HG03159 (cell line): ENCODE measurements around the gene FBXL4.

Experiments
- ATAC-seq: cut with Tn5 transposase; IDR thresholded peaks from one replicate; pipeline ENCODE4 v1.9.1; 2021; ENCODE audit warnings: mild to moderate bottlenecking, moderate library complexity; ENCODE audit not compliant: unreplicated experiment

Gene FBXL4

DNA sequence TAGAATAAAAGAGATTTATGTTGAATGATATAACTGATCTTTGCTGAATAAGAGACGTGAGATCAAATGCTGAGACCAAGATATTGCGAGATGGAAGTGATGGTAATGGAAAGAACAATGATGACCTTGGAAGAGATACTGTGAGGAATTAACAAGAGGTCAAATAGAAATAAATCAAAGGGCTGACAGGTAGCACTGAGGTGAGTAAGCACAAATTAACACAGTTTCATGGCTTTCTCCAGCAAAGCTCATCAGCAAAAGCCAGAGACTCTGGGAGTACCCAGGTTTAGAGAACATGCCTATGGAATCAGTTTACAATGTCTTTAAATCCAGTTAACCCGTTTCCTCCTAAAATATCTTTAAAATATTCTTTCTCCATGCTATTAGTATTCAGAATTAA lies 60.1 kb downstream of the FBXL4 start:
- ATAC-seq, result no peak

DNA sequence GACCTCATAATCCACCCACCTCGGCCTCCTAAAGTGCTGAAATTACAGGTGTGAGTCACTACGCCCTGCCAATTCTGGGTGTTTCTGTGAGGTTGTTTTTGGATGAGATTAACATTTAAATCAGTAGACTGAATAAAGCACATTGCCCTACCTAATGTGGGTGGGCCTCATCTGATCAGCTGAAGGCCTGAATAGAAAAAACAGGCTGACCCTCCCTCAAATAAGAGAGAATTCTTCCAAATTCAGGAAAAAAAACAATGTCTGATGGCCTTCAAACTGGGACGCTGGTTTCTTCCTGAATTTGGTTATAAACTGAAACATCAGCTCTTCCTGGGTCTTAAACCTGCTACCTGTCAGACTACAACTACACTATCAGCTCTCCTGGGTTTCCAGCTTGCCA lies 62.4 kb downstream of the FBXL4 start:
- ATAC-seq, result no peak

DNA sequence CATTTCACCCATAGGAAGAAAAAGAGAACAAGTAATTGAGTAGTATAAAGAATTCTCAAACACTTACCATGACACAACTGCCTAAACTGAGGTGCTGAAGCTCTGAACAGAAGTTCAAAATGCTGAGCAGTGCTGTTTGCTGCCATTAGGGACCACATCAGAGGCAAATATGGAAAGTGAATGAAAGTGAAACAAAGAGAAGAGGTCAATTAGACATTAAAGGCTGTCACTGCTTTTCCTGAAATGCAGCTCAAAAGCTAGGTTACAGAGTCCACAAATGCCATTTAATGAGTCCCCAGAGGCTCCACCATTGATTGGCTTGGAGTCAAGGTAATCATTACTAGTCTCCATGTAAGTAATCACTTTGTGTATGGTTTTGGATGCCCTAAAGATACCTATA lies 67.3 kb downstream of the FBXL4 start:
- ATAC-seq, result peak; percentile 94

DNA sequence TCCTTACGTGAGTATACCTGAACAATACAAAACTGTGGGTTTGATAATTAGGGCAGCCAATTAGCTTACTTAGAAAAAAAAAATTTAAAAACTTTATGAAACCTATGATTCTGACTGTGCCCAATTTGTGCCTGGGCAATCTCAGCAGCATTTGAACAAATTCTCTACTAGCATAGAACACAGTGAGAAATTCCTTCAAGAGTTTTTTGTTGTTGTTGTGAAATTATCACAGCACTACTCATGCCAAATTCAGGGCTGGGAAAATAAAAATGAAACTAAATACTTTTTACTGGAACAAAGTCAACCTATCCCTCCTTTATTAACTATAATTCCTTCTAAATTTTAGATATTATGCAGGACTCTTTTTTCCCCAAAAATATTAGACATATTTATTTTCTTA lies 70.5 kb downstream of the FBXL4 start:
- no peak for ATAC-seq

DNA sequence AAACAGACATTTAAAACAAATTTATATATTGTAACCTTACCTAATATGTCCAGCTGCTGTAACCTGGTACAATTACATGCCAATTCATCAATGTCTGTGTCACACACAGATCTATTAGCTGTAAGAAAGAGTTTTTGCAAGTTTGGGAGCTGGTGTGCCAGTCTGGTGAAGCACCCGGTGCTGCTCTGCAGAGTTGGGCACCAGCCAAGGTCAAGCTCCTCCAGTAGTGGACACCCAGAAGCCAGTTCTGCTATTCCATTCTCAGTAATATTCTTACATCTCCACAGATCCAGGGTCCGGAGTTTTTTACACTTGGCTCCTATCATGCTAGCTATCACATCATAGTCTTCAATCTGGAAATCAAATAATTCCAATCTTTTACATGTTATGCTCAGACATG lies 72.4 kb downstream of the FBXL4 start:
- ATAC-seq, result no peak

DNA sequence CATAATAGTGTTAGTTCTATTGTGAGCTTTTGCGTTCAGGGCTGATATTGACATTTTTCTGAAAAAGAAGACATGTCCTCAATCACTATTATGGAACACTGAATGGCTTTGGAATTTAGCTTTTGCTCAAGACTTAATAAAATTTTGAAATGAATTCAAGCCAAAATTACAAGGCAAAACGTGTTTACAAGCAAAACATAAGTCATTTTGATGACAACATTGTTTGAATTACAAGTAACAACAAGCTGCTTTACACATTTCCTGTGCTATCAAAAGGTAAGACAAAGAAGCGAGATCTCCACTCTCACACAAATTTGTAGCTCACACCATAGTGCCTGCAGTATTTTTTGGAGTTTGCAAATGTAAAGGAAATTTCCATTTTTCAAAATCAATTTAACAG lies 75.9 kb downstream of the FBXL4 start:
- no peak for ATAC-seq

DNA sequence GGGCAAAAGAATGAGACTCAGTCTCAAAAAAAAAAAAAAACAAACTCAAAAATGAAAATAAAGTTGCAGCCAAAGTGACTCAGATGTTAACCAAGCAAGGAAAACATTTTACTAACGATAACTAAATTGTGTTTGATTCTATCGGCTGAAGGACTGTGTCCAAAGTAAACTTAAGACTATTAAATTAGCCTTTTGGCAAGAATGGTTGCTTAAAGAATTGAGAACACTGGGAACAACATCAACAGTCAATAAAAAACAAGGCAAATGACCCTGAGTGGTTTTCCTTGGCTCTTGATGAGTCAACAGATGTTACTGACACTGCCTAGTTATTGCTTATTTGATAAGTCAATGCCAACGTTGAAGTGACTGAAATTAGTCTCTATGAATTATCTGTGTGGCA lies 76.7 kb downstream of the FBXL4 start:
- ATAC-seq, result no peak

DNA sequence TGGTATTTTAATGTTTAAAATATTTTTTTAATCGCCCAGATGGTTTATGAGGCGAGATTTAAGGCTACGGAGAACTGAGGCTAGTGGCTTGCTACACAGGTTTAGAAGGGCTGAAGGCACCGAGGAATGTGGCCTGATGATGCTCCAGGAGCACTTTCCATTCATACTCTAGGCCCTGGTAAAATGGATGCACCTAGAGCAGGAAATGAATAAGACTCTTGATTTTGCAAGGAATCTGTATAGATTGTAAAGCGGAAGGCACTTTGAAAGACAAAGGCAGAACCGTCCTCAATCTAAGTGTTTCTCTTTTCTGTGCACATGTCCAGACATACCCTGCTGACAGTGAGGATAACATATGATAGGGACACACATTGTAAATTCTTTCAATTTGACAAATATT lies 83.2 kb downstream of the FBXL4 start:
- no peak for ATAC-seq

DNA sequence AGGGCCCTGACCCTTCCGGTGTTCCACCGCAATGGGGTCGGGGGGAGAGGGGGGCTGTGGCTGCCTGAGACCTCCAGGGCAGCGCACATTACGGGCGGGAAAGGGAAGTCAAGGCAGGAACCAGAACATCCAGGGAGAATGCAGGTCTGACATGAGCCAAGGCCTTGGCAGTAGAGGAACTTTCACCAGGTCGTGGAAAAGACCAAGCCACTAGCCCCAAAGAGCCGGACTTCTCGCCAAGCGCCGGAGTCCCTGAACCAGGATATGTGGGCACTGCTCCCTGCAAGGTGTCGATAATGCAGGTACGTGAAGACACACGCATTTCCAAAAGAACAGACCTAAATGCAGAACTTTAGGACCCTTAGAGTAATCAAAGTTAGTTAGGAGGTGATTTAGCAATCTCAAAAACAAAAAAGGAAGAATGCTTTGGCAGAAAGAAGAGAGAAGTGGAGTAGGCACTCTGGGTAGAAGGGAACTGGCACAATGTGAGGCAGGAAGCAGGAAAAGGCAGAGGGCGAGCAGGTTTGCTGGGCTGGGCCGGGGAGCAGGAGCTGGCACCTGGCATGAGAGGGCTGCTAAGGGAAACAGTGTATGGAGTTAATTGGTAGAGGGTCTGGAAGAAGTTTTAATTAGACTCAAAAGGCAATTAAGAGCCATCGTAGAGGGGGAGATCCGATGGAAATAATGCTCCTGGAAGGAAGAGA lies 99.1 kb downstream of the FBXL4 start:
- ATAC-seq, result no peak

DNA sequence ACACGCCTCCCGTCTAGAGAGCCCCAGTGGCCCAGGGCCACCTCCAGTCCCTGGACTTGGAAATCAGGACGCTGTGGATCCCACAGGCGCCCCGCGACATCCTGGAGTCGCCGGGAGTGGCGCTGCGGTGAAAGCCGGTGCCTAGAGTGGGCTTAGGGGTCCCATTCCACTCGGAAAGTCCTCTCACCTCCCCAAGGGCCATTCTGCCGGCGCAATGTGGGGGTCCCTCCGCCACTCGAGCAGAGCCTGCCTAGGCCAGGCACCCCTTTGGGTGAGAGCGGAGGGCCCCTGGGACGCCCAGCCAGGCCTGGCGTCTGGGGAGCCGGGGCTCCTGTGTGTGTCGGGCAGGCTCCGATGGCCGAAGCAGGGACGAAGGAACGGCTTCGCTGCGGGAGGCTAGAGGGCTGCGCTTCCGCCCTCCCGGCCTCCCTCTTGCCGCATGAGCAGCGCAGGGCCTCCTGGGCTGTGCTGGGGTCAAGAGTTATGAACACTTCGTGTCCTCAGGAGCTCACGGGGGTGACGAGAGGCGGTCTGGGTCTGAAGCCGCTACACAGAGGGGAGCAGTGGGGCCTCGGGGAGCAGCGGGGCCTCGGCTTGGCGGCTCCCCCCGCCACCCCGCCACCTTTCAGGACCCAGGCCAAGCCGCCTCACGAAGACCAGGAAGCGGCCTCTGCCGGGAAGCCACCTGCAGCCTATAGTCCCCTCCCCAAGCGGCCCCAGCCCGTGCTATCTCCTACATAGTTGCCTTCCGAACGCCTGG lies 99.8 kb downstream of the FBXL4 start:
- ATAC-seq, result peak; percentile 43

DNA sequence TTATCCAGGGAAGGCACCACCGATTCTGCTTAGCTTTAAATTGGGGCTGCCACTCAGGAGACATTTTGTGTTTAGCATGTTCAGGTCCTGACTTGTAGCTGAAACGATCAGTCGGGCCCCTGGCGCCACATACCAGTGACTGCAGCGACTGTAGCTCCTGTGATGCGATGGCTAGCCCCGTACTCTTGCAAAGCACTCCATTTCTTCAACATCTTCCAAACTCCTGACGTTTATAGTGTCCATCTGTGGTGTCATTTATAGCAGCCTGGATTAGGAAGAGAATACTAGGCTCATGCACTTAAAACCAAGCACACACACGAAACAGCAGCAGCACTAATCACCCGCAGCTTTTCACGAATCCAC lies 100.3 kb downstream of the FBXL4 start:
- ATAC-seq, result no peak

DNA sequence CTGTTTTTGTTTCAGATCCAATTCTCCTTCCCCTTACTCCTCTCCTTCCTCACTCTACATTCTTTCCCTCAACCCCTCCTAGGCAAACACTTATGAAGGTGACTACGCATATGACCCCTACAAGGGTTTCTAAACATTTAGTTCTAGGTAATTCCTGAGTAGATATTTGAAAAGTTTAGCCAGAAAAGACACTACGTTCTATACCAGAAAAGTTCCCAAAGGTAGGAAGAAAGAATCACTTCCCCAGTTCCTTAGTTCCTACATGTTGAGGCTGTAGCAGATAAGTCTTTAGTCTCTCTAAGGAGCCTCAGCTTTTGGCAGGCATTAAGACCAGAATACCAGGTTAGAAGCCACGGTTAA lies 101.7 kb downstream of the FBXL4 start:
- no peak for ATAC-seq

DNA sequence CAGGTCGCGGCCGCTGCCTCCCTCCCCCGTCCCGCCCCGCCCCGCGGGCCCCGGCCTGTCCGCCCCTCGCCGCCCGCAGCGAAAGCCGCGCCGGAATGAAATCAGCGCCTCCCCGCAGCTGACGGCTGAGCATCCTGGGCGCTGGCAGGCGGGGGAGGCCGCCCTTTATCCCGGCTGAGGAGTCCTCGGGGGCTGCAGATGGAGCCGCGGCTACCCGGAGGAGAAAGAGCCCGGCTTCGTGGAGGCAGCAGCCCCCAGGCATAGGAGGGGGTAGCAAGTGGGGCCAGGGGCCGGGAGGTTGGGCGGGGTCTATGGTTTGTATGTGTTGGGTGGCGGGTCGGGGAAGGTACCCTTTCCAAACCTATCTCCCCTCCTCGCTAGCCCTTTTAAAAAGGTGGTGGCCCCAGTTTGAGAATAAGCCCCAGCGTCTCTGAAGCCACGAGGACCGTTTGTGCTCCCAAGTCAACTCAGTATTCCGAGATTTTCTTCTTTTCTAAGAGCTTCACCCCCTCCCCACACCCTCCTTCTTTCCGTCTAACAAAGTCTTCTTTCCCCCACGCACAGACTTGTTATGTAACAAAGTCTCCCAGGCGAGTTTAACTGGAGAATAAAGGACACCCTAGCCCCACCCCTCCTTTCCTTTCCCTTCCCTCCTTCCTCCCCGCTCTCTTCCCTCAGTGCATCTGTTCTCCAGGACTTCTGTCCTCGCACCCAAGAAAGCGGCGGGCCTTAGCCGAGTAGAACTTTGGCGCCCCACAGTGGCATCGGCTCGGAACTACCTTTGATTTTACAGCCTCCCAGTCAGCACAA lies 102.3 kb downstream of the FBXL4 start:
- ATAC-seq, result peak; percentile 56

DNA sequence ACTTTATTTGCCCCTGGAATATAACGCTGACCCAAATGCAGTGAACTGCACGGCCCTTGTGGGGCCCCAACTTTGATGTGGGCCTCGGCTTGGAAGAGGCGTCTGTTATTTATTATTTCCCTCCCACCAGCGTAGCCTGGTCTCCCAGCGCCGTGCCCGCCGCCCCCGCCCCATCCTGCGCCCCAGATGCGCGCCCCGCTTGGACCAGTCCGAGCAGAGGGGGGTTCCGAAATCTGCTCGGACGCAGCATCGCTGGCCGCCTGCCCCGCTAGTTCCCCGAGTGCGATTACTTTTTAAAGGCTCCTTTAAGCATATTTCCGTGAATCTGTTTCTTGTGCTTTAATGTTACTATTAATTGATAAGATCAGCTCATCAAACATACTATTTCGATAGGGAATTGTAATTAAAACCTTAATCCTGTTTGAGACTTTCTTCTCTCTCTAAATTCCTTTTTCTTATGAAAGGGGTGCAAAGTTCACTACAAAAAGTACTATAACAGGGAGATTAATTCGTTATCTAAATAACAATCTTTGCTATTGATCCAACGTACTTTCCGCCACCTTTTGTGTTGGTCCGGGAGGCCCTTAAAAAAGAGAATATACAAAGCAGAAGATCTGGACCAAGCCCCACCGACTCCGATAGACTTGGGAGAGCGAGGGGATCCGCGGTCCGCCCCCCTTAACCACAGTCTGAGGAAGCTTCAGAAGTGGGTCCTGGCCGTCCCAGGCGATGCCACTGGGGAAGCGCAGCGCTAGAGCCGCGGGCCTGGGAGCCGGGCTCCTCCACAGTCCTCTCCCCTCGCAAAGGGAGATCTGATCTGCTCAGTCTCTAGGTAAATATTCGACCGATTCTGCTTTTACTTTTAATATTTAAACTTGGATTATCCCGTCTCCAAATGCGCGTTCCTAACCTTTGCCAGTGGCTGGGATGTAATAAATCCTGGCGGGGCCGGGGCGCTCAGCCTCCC lies 103.2 kb downstream of the FBXL4 start:
- no peak for ATAC-seq

DNA sequence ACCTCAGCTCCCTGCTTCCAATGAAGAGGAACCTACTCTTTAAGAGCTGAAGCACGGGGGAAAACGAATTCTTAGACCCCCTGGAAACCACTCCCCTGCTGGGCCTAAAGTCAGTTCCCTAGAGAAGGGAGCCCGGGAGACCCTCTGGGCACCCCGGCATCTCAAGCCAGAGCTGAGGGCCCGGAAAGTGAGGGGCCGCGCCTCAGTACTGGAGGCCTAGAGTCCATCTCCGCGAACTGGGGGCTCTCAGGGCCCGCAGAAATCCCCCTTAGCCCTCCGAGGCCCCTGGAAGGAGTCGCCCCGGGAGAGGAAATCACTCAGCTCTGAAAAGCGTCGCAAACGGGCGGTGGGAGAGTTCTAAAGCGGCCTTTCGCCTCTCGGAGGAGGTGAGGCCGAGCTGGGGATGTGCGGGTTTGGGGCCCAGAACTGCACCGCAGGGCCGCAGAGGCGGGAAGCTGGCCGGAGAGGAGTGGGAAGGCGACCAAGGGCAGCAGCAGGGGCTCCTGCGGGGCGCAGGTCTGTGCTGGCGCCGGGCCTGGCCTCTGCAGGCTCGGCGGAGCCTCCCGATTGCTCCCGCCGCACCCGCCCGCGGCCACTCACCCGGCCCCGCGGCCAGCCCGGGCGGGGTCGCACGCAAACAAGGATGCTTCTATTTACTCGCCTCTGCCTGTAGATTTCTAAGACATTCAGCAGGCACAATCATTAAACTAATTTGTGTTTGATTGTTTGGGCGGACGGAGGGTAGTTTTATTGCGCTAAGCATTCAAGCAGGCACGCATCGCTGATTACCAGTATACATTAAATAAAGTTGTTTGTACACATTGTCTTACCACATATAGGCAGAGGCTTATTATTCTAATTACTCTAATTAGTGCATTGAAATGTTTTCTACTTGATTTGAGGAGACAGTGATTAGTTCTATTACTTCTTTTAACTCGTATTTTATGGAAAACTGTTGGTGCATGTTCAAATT lies 104.2 kb downstream of the FBXL4 start:
- ATAC-seq, result no peak

DNA sequence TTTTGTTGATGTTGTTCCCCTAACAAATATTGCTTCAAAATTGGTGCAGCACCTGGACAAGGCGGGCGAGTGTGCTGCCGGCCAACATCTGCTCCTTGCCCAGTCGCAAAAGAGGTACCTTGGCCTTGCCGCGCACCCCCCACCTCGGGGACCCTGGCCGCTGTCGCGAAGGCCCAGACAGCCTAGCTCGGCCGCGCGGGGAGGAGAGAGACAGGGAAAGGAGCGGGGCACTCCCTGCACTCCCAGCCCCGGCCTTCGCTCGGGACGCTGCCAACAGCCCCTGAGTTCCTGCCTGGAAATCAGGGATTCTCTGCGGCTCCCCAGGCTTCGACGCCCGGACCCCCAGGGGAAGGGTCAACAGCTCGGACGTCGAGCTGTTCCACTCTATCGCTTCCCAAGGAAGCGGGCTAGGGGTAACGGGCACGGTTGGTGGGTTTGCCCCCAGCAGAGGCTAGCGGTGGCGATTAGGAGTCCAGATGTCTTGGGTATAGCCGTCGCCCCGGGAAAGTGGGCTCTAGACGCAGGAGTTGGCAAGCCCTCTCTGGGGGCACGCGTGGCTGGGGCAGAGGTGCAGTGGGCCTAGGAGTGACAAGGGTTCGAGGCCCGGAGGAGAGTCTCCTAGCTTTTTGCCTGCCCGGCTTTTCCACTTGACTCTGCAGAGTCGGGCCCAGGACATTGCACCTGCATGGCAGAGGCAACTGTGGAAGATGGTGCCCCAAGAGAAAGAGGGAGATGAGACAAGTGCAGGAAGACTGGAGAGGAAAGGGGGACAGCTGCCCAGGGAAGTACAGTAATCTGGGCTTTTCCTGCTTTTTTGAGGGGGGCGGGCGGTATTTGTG lies 105.2 kb downstream of the FBXL4 start:
- no peak for ATAC-seq

DNA sequence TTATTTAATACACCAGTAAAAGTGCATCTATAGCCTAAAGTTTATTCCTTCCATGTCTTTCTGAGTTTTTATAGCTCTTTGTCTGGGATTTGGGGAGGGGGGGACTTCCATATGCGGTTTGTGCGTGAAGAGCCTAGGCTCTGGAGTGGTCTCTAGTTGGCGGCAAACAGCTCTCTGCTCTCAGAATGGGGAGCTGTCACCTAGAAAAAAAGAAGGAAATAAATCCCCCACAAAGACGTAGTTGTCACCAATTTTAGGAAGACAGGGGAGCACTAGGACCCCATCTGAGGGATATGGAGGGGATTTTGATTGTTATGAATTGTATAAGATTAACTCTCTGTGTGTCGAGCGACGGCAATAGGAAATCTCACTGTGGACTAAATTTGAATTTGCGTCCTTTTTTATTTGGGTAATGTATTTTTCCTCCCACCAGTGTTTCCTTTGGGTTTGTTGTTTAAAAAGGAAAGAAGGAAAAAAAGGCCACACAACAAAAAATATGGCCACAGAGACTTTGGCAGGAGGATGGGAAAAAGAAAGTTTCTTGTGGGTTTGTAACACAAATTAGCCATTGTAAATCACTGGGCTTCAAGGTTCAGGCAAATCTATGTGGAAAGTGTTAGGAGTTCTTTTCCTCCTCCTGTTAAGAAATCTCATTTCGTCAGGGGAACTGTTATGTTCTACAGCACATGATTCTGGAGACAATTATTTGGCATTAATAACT lies 106.0 kb downstream of the FBXL4 start:
- ATAC-seq, result no peak

DNA sequence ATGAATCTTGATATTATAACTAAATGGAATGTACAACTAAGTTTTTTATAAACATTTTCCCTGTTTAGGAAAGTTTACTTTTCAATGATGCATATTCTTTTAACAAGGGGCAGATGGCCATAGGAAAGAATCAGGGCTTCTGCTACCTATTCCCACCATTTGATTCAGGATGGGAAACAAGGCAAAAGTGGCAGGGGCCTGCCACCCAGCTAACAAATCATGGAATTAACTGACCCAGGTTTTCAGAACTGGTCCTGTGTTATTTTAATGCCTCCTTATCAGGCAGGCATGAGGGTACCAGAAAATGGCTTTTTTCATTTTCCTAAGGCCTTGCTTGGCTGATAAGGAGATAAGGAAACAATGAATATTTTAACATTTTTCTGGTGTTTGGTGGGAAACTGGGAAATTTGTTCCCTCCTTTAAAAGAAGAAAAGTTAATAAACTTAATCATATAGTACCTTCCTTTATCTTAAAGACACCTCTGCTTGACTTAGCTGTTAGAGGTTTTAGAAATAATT lies 106.7 kb downstream of the FBXL4 start:
- ATAC-seq, result no peak
